Measurements from ENCODE around the gene CSH2. TPM values are rescaled to one million over a fixed set of nuclear protein-coding genes. Genes with fewer than 3 reads are reported as not detected.

CSH2 gene
- total and polyA plus RNA-seq, 8 donors: not detected

DNA sequence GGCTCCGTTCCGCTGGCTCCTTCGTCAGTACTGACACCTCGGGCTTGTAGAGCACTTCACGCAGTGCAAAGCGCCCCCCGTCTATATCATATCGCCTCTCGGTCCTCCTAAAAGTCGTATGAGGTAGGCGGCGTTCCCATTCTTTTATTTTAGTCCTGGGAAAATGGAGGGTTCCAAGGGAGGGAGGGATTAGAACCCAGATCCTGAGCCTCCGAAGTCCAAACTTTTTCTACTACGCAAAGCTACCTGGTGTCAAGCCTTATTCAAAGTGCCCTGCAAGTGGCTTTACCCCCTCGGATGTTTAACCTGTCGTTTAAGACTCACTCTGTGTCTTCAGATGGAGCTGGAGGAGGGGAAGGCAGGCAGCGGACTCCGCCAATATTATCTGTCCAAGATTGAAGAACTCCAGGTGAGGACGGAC, 45.7 kb downstream of the CSH2 start:
- Histone ChIP-seq H3K27me3 (no peaks in the 10 kb centered on the region), H3K36me3 (peaks cover 0 to 56% (median 41%) of the 10 kb centered on the region in 3 donors), H3K4me3 (peak overlapping the region; percentile 81 to 96 (median 93)), H3K9me3 (no peaks in the 10 kb centered on the region), H3K27ac (peak overlapping the region; percentile 73 to 91 (median 82)), H3K4me1 (peaks cover 4 to 21% (median 21%) of the 10 kb centered on the region in 3 donors)
- ATAC-seq: no peak
- no peak for FAIRE-seq
- DNase-seq: no peak
- intact Hi-C loops (cut with DNase I): no loop called here
- WGBS, 2 donors: 1% methylated on average over 19 of the region's 19 CpGs
- TF ChIP-seq, protein P1, sequence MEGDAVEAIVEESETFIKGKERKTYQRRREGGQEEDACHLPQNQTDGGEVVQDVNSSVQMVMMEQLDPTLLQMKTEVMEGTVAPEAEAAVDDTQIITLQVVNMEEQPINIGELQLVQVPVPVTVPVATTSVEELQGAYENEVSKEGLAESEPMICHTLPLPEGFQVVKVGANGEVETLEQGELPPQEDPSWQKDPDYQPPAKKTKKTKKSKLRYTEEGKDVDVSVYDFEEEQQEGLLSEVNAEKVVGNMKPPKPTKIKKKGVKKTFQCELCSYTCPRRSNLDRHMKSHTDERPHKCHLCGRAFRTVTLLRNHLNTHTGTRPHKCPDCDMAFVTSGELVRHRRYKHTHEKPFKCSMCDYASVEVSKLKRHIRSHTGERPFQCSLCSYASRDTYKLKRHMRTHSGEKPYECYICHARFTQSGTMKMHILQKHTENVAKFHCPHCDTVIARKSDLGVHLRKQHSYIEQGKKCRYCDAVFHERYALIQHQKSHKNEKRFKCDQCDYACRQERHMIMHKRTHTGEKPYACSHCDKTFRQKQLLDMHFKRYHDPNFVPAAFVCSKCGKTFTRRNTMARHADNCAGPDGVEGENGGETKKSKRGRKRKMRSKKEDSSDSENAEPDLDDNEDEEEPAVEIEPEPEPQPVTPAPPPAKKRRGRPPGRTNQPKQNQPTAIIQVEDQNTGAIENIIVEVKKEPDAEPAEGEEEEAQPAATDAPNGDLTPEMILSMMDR (IDR thresholded peaks at IDR 0.05): no peak

DNA sequence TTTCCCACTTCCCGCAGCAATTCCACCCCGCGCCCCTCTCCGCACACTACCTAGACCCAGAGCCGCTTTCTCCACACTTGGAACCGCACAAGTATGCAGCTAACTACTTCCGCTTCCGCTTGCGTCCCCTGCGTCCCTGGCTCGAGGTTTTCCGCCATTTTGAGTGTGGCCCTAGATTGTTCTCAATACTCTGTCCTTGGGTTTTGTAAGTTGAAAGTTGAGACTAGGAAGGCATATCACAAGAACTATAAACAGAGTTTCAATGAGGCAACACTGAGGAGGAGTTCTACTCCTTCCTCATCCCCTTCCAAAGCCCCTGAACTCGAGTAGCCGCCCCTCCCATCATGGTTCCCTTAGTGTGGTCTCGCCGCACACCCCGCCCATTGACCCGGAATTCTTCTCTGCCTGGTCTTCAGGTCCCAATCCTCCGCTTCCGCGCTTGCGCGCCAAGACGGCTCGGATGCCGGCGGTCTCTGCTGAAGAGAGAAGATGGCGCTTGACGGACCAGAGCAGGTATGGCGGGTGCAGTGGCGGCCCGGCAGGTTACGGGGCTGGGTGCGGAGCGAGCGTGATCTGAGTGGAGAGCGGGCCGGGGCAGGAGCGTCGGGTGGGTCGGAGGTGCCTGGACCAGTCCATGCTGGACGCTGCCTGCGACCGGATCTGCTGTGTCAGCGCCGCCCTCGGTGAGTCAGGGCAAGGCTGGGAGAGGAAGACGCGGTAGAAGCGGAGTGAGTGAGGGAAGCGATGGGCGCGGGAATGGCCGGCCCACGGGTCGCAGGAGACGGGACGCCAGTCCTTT, 46.3 kb downstream of the CSH2 start, which contains the start of the genes FTSJ3 and PSMC5:
Gene FTSJ3 (minus strand): TSS at position 662 of the 799 bp plus-strand sequence. CDS start 761 bp downstream, outside the sequence.
Gene PSMC5 (plus strand): TSS at position 430 of the 799 bp plus-strand sequence. CDS start 60 bp downstream, at position 490.
- H3K4me1 ChIP-seq: peaks cover 4 to 21% (median 21%) of the 10 kb centered on the region in 3 donors
- peak within 1 kb of the TSS; percentile 81 to 96 (median 93) for H3K4me3 ChIP-seq
- ATAC-seq (peak; percentile 94 to 97 (median 94)), FAIRE-seq (no peak), DNase-seq (peak; percentile 92 to 97 (median 95))
- 0% methylated on average over 58 of the region's 58 CpGs for WGBS, 2 donors
- peak within 1 kb of the TSS; percentile 73 to 91 (median 82) for H3K27ac ChIP-seq
- peaks cover 0 to 55% (median 35%) of the 10 kb centered on the region in 3 donors for H3K36me3 ChIP-seq
- intact Hi-C loops (cut with DNase I): no loop called here
- TF ChIP-seq, protein P1 (IDR thresholded peaks at IDR 0.05): peak in 1 of 4 donors; percentile 32
- no peaks in the 10 kb centered on the region for H3K27me3 ChIP-seq
- H3K9me3 ChIP-seq: no peaks in the 10 kb centered on the region

- peak overlapping the region; percentile 81 to 96 (median 93) for H3K4me3 ChIP-seq
- intact Hi-C loops (cut with DNase I): no loop called here
- peaks cover 0 to 55% (median 33%) of the 10 kb centered on the region in 3 donors for H3K36me3 ChIP-seq
- no peaks in the 10 kb centered on the region for H3K9me3 ChIP-seq
- peak; percentile 3 to 11 (median 5) for ATAC-seq
- peaks cover 4 to 21% (median 21%) of the 10 kb centered on the region in 3 donors for H3K4me1 ChIP-seq
- TF ChIP-seq, protein P1 (IDR thresholded peaks at IDR 0.05): no peak
- H3K27ac ChIP-seq: peak overlapping the region; percentile 73 to 91 (median 82)
- no peaks in the 10 kb centered on the region for H3K27me3 ChIP-seq
- no peak for FAIRE-seq
- peak in 2 of 6 donors; percentile 26 to 60 for DNase-seq
- 0 to 1% methylated on average over 31 of the region's 31 CpGs for WGBS, 2 donors
Observed at GRCh38 chr17:63826468-63827001, 46.9 kb downstream of the CSH2 start.

DNA sequence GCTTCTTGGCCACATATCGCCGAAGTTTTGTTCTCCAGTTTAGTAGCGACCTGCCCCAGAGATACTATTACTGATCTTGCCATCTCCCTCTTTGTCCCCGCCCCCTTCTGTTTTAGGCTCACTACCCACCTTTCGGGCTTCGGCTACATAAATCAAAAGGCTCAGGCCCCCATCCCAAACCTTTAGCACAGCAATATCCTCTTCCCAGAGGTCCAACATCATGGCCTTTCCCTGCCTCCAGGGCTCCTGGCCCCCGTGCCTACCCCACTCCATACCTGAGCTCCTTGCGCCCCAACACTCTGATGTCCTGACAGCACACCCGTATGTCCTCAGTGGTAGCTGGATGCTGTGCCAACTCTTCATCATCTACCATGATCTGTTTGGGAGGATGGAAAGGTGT, 49.1 kb downstream of the CSH2 start:
- intact Hi-C loops (cut with DNase I): no loop called here
- Histone ChIP-seq H3K27me3 (no peaks in the 10 kb centered on the region), H3K36me3 (peaks cover 0 to 55% (median 23%) of the 10 kb centered on the region in 3 donors), H3K4me3 (no peak overlapping the region), H3K4me1 (peaks cover 4 to 22% (median 18%) of the 10 kb centered on the region in 3 donors), H3K27ac (no peak overlapping the region), H3K9me3 (no peaks in the 10 kb centered on the region)
- TF ChIP-seq, protein P1 (IDR thresholded peaks at IDR 0.05): no peak
- ATAC-seq (no peak), DNase-seq (no peak), FAIRE-seq (no peak)
- WGBS, 2 donors: 90% methylated on average over 9 of the region's 9 CpGs
